Measurements from ENCODE around the gene SERPINB1.

- TF ChIP-seq, protein P1, sequence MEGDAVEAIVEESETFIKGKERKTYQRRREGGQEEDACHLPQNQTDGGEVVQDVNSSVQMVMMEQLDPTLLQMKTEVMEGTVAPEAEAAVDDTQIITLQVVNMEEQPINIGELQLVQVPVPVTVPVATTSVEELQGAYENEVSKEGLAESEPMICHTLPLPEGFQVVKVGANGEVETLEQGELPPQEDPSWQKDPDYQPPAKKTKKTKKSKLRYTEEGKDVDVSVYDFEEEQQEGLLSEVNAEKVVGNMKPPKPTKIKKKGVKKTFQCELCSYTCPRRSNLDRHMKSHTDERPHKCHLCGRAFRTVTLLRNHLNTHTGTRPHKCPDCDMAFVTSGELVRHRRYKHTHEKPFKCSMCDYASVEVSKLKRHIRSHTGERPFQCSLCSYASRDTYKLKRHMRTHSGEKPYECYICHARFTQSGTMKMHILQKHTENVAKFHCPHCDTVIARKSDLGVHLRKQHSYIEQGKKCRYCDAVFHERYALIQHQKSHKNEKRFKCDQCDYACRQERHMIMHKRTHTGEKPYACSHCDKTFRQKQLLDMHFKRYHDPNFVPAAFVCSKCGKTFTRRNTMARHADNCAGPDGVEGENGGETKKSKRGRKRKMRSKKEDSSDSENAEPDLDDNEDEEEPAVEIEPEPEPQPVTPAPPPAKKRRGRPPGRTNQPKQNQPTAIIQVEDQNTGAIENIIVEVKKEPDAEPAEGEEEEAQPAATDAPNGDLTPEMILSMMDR (conservative IDR thresholded peaks at IDR 0.05; ENCODE audit: low read length): peak; percentile 69
- TF ChIP-seq EZH2phosphoT487 (IDR thresholded peaks at IDR 0.05; ENCODE audit: borderline replicate concordance, low read depth, low read length): no peak
Observed at GRCh38 chr6:2853769-2854395, 12.2 kb upstream of the SERPINB1 start.
